HEK293 (cell line): ENCODE results near the gene LGALS3BP.

Experiments
- CTCF ChIA-PET: fragments of 350-600 bp; formaldehyde crosslinking; extraction: SDS; loops from one replicate; lab custom pipeline; 2021; ENCODE audit warnings: antibody characterized with exemption; lab: Yijun Ruan, JAX
- POLR2A ChIA-PET: fragments of 300-600 bp; formaldehyde crosslinking; extraction: SDS; loops from one replicate; lab custom pipeline; 2020; ENCODE audit warnings: antibody characterized with exemption, inconsistent platforms; lab: Yijun Ruan, JAX
- H3K27ac ChIP-seq: fragments of 200-500 bp; sonication (Bioruptor generic); 2 replicates; pipeline ENCODE4 v1.5.1; 2014; ENCODE audit warnings: low read depth, low read length, control low read depth, inconsistent platforms; ENCODE audit errors: extremely low read depth
- H3K36me3 ChIP-seq, 2 experiments: fragments of 200-500 bp in 1 of 2; sonication (Bioruptor generic) in 1 of 2; 1 replicate in 1 of 2; 2 replicates in 1 of 2; pipeline ENCODE4 v1.5.1; 2014 to 2017; ENCODE audit warnings: inconsistent platforms in 2 of 2, low read length in 2 of 2; ENCODE audit not compliant: control insufficient read depth in 2 of 2, insufficient read depth in 1 of 2
- H3K4me1 ChIP-seq: fragments of 200-500 bp; sonication (Bioruptor generic); 2 replicates; pipeline ENCODE4 v1.5.1; 2014; ENCODE audit warnings: mild to moderate bottlenecking, low read length, inconsistent platforms; ENCODE audit not compliant: control insufficient read depth, insufficient read depth
- H3K4me3 ChIP-seq: 2 replicates; pipeline ENCODE4 v1.5.1; 2011; ENCODE audit warnings: low read depth, mild to moderate bottlenecking, control low read depth, low read length, moderate library complexity
- H3K9me3 ChIP-seq: fragments of 200-500 bp; sonication (Bioruptor generic); 2 replicates; pipeline ENCODE4 v1.5.1; 2014; ENCODE audit warnings: low read depth, low read length, inconsistent platforms; ENCODE audit not compliant: control insufficient read depth, insufficient read depth
- HOXC10 ChIP-seq: sonication (generic); formaldehyde crosslinking; IDR thresholded peaks from 2 replicates; pipeline ENCODE4 v1.8.1; 2023; ENCODE audit warnings: mild to moderate bottlenecking, missing genetic modification reagents
- HOXD13 ChIP-seq: sonication (generic); formaldehyde crosslinking; IDR thresholded peaks from 2 replicates; pipeline ENCODE4 v1.8.0; 2022; ENCODE audit warnings: missing genetic modification reagents, borderline replicate concordance
- SALL2 ChIP-seq: fragments of 450-650 bp; formaldehyde crosslinking; IDR thresholded peaks from 2 replicates; pipeline ENCODE4 v1.5.0; 2017; ENCODE audit warnings: missing biosample characterization, mild to moderate bottlenecking, missing genetic modification characterization, borderline replicate concordance
- SP2 ChIP-seq: fragments of 450-650 bp; formaldehyde crosslinking; IDR thresholded peaks from 2 replicates; pipeline ENCODE4 v1.5.1; 2016; ENCODE audit warnings: missing biosample characterization, missing genetic modification characterization
- YY1 ChIP-seq: fragments of 450-650 bp; formaldehyde crosslinking; IDR thresholded peaks from 2 replicates; pipeline ENCODE4 v1.5.1; 2018; ENCODE audit warnings: missing biosample characterization, missing genetic modification characterization
- ZFP69B ChIP-seq: fragments of 450-650 bp; formaldehyde crosslinking; IDR thresholded peaks from 2 replicates; pipeline ENCODE4 v1.5.1; 2016; ENCODE audit warnings: missing biosample characterization, missing genetic modification characterization
- ZNF514 ChIP-seq: fragments of 450-650 bp; formaldehyde crosslinking; IDR thresholded peaks from 2 replicates; pipeline ENCODE4 v1.5.1; 2016; ENCODE audit warnings: missing biosample characterization, missing genetic modification characterization
- ZNF529 ChIP-seq: fragments of 450-650 bp; formaldehyde crosslinking; IDR thresholded peaks from 2 replicates; pipeline ENCODE4 v1.5.1; 2017; ENCODE audit warnings: missing genetic modification characterization, missing biosample characterization; ENCODE audit not compliant: insufficient replicate concordance
- ZNF548 ChIP-seq: fragments of 450-650 bp; formaldehyde crosslinking; IDR thresholded peaks from 2 replicates; pipeline ENCODE4 v1.5.1; 2016; ENCODE audit warnings: missing biosample characterization, missing genetic modification characterization
- ZNF600 ChIP-seq: fragments of 450-650 bp; formaldehyde crosslinking; IDR thresholded peaks from 2 replicates; pipeline ENCODE4 v1.5.1; 2016; ENCODE audit warnings: missing biosample characterization, missing genetic modification characterization
- ZNF624 ChIP-seq: fragments of 450-650 bp; formaldehyde crosslinking; IDR thresholded peaks from 2 replicates; pipeline ENCODE4 v1.5.1; 2017; ENCODE audit warnings: missing biosample characterization, missing genetic modification characterization
- ZNF785 ChIP-seq: fragments of 450-650 bp; formaldehyde crosslinking; IDR thresholded peaks from 2 replicates; pipeline ENCODE4 v1.5.1; 2016; ENCODE audit warnings: missing biosample characterization, missing genetic modification characterization
- TF ChIP-seq, protein P1 (sequence below): fragments of 450-650 bp; formaldehyde crosslinking; IDR thresholded peaks from 2 replicates; pipeline ENCODE4 v1.5.1; 2016; ENCODE audit warnings: missing biosample characterization, missing genetic modification characterization, low read depth
- TF ChIP-seq, protein P2 (sequence below): fragments of 450-650 bp; formaldehyde crosslinking; IDR thresholded peaks from 2 replicates; pipeline ENCODE4 v1.5.0; 2017; ENCODE audit warnings: missing biosample characterization, missing genetic modification characterization, borderline replicate concordance
- TF ChIP-seq, protein P3 (sequence below): fragments of 450-650 bp; formaldehyde crosslinking; IDR thresholded peaks from 2 replicates; pipeline ENCODE4 v1.5.1; 2016; ENCODE audit warnings: missing biosample characterization, missing genetic modification characterization
- TF ChIP-seq, protein P4 (sequence below): fragments of 450-650 bp; formaldehyde crosslinking; IDR thresholded peaks from 2 replicates; pipeline ENCODE4 v1.5.1; 2016; ENCODE audit warnings: missing biosample characterization, missing genetic modification characterization
- TF ChIP-seq, protein P5 (sequence below): fragments of 450-650 bp; formaldehyde crosslinking; IDR thresholded peaks from 2 replicates; pipeline ENCODE4 v1.5.1; 2016; ENCODE audit warnings: missing biosample characterization, missing genetic modification characterization
- TF ChIP-seq, protein P6 (sequence below): fragments of 450-650 bp; formaldehyde crosslinking; IDR thresholded peaks from 2 replicates; pipeline ENCODE4 v1.5.1; 2017; ENCODE audit warnings: missing biosample characterization, missing genetic modification characterization
- TF ChIP-seq, protein P7 (sequence below): fragments of 450-650 bp; formaldehyde crosslinking; IDR thresholded peaks from 2 replicates; pipeline ENCODE4 v1.5.1; 2016; ENCODE audit warnings: missing biosample characterization, missing genetic modification characterization, low read depth
- TF ChIP-seq, protein P8 (sequence below): fragments of 450-650 bp; formaldehyde crosslinking; conservative IDR thresholded peaks from 2 replicates; pipeline ENCODE4 v1.5.1; 2016; ENCODE audit warnings: low read depth, missing biosample characterization, missing genetic modification characterization

The LGALS3BP gene

DNA sequence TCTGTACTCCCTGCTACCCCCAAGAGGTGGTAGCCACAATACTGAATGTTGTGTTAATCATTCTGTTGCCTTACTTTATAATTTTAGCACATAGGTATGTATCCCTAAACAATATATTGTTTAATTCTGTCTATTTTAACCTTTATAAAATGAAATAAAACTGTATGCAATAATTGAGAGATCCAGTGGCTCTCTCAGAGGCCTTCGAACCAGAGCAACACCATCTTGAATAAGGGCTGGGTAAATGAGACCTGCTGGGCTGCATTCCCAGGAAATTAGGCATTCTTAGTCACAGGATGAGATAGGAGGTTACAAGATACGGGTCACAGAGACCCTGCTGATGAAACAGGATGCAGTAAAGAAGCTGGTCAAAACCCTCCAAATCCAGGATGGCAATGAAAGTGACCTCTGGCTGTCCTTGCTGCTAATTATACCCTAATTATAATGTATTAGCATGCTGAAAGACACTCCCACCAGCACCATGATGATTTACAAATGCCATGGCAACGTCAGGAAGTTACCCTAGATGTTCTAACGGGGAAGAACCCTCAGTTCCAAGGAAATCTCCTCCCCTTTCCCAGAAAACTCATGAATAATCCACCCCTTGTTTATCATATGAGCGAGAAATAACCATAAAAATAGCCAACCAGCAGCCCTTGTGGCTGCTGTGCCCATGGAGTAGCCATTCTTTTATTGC is 31.9 kb upstream of the LGALS3BP start:
- Histone ChIP-seq H3K36me3 (peaks cover 0 to 14% of the 10 kb centered on the region in 2 experiments; a peak in 1 of 3 replicates), H3K4me1 (peaks cover 9% of the 10 kb centered on the region), H3K27ac (no peak overlapping the region), H3K9me3 (no peaks in the 10 kb centered on the region), H3K4me3 (no peak overlapping the region)
- ChIA-PET CTCF (interaction anchor here (0.6 kb wide), 1 partner anchor 12 kb away, joined by 3 read pairs; no protein-coding TSS in a partner anchor), POLR2A (no interaction called here)
- TF ChIP-seq, protein P1, sequence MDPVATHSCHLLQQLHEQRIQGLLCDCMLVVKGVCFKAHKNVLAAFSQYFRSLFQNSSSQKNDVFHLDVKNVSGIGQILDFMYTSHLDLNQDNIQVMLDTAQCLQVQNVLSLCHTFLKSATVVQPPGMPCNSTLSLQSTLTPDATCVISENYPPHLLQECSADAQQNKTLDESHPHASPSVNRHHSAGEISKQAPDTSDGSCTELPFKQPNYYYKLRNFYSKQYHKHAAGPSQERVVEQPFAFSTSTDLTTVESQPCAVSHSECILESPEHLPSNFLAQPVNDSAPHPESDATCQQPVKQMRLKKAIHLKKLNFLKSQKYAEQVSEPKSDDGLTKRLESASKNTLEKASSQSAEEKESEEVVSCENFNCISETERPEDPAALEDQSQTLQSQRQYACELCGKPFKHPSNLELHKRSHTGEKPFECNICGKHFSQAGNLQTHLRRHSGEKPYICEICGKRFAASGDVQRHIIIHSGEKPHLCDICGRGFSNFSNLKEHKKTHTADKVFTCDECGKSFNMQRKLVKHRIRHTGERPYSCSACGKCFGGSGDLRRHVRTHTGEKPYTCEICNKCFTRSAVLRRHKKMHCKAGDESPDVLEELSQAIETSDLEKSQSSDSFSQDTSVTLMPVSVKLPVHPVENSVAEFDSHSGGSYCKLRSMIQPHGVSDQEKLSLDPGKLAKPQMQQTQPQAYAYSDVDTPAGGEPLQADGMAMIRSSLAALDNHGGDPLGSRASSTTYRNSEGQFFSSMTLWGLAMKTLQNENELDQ = no peak
- TF ChIP-seq, protein P2, sequence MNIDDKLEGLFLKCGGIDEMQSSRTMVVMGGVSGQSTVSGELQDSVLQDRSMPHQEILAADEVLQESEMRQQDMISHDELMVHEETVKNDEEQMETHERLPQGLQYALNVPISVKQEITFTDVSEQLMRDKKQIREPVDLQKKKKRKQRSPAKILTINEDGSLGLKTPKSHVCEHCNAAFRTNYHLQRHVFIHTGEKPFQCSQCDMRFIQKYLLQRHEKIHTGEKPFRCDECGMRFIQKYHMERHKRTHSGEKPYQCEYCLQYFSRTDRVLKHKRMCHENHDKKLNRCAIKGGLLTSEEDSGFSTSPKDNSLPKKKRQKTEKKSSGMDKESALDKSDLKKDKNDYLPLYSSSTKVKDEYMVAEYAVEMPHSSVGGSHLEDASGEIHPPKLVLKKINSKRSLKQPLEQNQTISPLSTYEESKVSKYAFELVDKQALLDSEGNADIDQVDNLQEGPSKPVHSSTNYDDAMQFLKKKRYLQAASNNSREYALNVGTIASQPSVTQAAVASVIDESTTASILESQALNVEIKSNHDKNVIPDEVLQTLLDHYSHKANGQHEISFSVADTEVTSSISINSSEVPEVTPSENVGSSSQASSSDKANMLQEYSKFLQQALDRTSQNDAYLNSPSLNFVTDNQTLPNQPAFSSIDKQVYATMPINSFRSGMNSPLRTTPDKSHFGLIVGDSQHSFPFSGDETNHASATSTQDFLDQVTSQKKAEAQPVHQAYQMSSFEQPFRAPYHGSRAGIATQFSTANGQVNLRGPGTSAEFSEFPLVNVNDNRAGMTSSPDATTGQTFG (tag by site-specific recombination) = no peak
- TF ChIP-seq, protein P3, sequence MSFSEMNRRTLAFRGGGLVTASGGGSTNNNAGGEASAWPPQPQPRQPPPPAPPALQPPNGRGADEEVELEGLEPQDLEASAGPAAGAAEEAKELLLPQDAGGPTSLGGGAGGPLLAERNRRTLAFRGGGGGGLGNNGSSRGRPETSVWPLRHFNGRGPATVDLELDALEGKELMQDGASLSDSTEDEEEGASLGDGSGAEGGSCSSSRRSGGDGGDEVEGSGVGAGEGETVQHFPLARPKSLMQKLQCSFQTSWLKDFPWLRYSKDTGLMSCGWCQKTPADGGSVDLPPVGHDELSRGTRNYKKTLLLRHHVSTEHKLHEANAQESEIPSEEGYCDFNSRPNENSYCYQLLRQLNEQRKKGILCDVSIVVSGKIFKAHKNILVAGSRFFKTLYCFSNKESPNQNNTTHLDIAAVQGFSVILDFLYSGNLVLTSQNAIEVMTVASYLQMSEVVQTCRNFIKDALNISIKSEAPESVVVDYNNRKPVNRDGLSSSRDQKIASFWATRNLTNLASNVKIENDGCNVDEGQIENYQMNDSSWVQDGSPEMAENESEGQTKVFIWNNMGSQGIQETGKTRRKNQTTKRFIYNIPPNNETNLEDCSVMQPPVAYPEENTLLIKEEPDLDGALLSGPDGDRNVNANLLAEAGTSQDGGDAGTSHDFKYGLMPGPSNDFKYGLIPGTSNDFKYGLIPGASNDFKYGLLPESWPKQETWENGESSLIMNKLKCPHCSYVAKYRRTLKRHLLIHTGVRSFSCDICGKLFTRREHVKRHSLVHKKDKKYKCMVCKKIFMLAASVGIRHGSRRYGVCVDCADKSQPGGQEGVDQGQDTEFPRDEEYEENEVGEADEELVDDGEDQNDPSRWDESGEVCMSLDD (tag by site-specific recombination) = no peak
- TF ChIP-seq, protein P4, sequence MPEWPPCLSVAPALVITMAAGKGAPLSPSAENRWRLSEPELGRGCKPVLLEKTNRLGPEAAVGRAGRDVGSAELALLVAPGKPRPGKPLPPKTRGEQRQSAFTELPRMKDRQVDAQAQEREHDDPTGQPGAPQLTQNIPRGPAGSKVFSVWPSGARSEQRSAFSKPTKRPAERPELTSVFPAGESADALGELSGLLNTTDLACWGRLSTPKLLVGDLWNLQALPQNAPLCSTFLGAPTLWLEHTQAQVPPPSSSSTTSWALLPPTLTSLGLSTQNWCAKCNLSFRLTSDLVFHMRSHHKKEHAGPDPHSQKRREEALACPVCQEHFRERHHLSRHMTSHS (tag by site-specific recombination) = no peak
- no peak for TF ChIP-seq HOXC10
- TF ChIP-seq ZFP69B (tag by site-specific recombination) = no peak
- TF ChIP-seq SALL2 (tag by site-specific recombination) = no peak
- TF ChIP-seq YY1 (tag by site-specific recombination) = no peak
- no peak for TF ChIP-seq ZNF785 (tag by site-specific recombination)
- no peak for TF ChIP-seq ZNF514
- no peak for TF ChIP-seq HOXD13 (CRISPR knock-in tag)
- TF ChIP-seq, protein P5, sequence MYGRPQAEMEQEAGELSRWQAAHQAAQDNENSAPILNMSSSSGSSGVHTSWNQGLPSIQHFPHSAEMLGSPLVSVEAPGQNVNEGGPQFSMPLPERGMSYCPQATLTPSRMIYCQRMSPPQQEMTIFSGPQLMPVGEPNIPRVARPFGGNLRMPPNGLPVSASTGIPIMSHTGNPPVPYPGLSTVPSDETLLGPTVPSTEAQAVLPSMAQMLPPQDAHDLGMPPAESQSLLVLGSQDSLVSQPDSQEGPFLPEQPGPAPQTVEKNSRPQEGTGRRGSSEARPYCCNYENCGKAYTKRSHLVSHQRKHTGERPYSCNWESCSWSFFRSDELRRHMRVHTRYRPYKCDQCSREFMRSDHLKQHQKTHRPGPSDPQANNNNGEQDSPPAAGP (tag by site-specific recombination) = no peak
- TF ChIP-seq SP2 (tag by site-specific recombination) = no peak
- no peak for TF ChIP-seq ZNF529 (tag by site-specific recombination)
- TF ChIP-seq, protein P6, sequence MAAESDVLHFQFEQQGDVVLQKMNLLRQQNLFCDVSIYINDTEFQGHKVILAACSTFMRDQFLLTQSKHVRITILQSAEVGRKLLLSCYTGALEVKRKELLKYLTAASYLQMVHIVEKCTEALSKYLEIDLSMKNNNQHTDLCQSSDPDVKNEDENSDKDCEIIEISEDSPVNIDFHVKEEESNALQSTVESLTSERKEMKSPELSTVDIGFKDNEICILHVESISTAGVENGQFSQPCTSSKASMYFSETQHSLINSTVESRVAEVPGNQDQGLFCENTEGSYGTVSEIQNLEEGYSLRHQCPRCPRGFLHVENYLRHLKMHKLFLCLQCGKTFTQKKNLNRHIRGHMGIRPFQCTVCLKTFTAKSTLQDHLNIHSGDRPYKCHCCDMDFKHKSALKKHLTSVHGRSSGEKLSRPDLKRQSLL (tag by site-specific recombination) = no peak
- no peak for TF ChIP-seq ZNF600
- TF ChIP-seq, protein P7, sequence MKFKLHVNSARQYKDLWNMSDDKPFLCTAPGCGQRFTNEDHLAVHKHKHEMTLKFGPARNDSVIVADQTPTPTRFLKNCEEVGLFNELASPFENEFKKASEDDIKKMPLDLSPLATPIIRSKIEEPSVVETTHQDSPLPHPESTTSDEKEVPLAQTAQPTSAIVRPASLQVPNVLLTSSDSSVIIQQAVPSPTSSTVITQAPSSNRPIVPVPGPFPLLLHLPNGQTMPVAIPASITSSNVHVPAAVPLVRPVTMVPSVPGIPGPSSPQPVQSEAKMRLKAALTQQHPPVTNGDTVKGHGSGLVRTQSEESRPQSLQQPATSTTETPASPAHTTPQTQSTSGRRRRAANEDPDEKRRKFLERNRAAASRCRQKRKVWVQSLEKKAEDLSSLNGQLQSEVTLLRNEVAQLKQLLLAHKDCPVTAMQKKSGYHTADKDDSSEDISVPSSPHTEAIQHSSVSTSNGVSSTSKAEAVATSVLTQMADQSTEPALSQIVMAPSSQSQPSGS (tag by site-specific recombination) = no peak
- no peak for TF ChIP-seq ZNF548 (tag by site-specific recombination)
- no peak for TF ChIP-seq ZNF624 (tag by site-specific recombination)
- TF ChIP-seq, protein P8, sequence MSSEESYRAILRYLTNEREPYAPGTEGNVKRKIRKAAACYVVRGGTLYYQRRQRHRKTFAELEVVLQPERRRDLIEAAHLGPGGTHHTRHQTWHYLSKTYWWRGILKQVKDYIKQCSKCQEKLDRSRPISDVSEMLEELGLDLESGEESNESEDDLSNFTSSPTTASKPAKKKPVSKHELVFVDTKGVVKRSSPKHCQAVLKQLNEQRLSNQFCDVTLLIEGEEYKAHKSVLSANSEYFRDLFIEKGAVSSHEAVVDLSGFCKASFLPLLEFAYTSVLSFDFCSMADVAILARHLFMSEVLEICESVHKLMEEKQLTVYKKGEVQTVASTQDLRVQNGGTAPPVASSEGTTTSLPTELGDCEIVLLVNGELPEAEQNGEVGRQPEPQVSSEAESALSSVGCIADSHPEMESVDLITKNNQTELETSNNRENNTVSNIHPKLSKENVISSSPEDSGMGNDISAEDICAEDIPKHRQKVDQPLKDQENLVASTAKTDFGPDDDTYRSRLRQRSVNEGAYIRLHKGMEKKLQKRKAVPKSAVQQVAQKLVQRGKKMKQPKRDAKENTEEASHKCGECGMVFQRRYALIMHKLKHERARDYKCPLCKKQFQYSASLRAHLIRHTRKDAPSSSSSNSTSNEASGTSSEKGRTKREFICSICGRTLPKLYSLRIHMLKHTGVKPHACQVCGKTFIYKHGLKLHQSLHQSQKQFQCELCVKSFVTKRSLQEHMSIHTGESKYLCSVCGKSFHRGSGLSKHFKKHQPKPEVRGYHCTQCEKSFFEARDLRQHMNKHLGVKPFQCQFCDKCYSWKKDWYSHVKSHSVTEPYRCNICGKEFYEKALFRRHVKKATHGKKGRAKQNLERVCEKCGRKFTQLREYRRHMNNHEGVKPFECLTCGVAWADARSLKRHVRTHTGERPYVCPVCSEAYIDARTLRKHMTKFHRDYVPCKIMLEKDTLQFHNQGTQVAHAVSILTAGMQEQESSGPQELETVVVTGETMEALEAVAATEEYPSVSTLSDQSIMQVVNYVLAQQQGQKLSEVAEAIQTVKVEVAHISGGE (tag by site-specific recombination) = no peak
